H1 (cell line): ENCODE results near the gene TLE1. TPM values are rescaled to one million over a fixed set of nuclear protein-coding genes. Genes with fewer than 3 reads are reported as not detected.

Experiments
- CTCF ChIA-PET: fragments of 300-600 bp; sonication (Branson Sonifier 250); formaldehyde crosslinking; loops from one replicate; lab custom pipeline; 2021; ENCODE audit not compliant: partially characterized antibody; lab: Charles Lee
- POLR2A ChIA-PET: fragments of 300-600 bp; sonication (Branson Sonifier 250); formaldehyde crosslinking; loops from one replicate; lab custom pipeline; 2021; ENCODE audit warnings: inconsistent platforms; ENCODE audit not compliant: partially characterized antibody; lab: Charles Lee
- DNase-seq, 2 experiments: peaks; one replicate each; pipeline versions ENCODE4 v3.0.0 to v3.0.0-alpha.2; 2010 to 2022; ENCODE audit warnings: low spot score in 2 of 2, low read depth in 1 of 2, mixed read lengths in 1 of 2
- FAIRE-seq: peaks from 2 replicates; lab custom pipeline; 2011; peaks lifted over from hg19 to GRCh38; lab: Jason Lieb, UNC
- H2AFZ ChIP-seq: 2 replicates; pipeline ENCODE4 v1.8.1; 2012; ENCODE audit warnings: low read length, inconsistent platforms
- H2AK5ac ChIP-seq: 2 replicates; pipeline ENCODE4 v1.6.1; 2013; ENCODE audit warnings: low read depth, low read length
- H2BK120ac ChIP-seq: replicated peaks from 2 replicates; pipeline ENCODE3; 2013; ENCODE audit warnings: low read depth, low read length, inconsistent platforms
- H2BK12ac ChIP-seq: 2 replicates; pipeline ENCODE4 v1.6.1; 2013; ENCODE audit warnings: low read depth, low read length
- H2BK15ac ChIP-seq: 2 replicates; pipeline ENCODE4 v1.6.1; 2013; ENCODE audit warnings: low read length
- H2BK20ac ChIP-seq: 2 replicates; pipeline ENCODE4 v1.6.1; 2013; ENCODE audit warnings: low read length
- H2BK5ac ChIP-seq: 2 replicates; pipeline ENCODE4 v1.6.1; 2013; ENCODE audit warnings: low read depth, low read length
- H3K14ac ChIP-seq: 2 replicates; pipeline ENCODE4 v1.6.1; 2013; ENCODE audit warnings: inconsistent platforms; ENCODE audit not compliant: insufficient read length
- H3K18ac ChIP-seq: 2 replicates; pipeline ENCODE4 v1.6.1; 2013; ENCODE audit warnings: low read length; ENCODE audit errors: extremely low read depth
- H3K23ac ChIP-seq: 2 replicates; pipeline ENCODE4 v1.6.1; 2013; ENCODE audit warnings: inconsistent platforms; ENCODE audit not compliant: insufficient read length
- H3K23me2 ChIP-seq: 2 replicates; pipeline ENCODE4 v1.6.1; 2013; ENCODE audit warnings: low read depth, low read length
- H3K27ac ChIP-seq: 2 replicates; pipeline ENCODE4 v1.6.1; 2011; ENCODE audit warnings: low read depth, low read length, inconsistent platforms
- H3K27me3 ChIP-seq, 4 experiments: replicated peaks in 1 of 4; 1 replicate in 1 of 4; 2 replicates in 3 of 4; pipeline versions ENCODE4 v1.6.1 to v1.8.1; 2011 to 2013; ENCODE audit warnings: low read length in 3 of 4, mild to moderate bottlenecking in 3 of 4, inconsistent platforms in 2 of 4, mixed read lengths in 2 of 4, moderate library complexity in 1 of 4; ENCODE audit not compliant: control insufficient read depth in 3 of 4, insufficient read depth in 3 of 4; ENCODE audit errors: extremely low read depth in 1 of 4
- H3K36me3 ChIP-seq, 4 experiments: 2 replicates each; pipeline versions ENCODE4 v1.6.1 to v1.8.1; 2011 to 2013; ENCODE audit warnings: mild to moderate bottlenecking in 4 of 4, low read length in 3 of 4, moderate library complexity in 2 of 4, control low read depth in 1 of 4, inconsistent platforms in 1 of 4; ENCODE audit not compliant: insufficient read depth in 4 of 4, control insufficient read depth in 2 of 4
- H3K4ac ChIP-seq: replicated peaks from 2 replicates; pipeline ENCODE3; 2013; ENCODE audit warnings: low read length, low read depth, mixed read lengths, inconsistent platforms; ENCODE audit not compliant: insufficient read length
- H3K4me1 ChIP-seq, 4 experiments: replicated peaks in 1 of 4; 1 replicate in 1 of 4; 2 replicates in 3 of 4; pipeline versions ENCODE4 v1.6.1 to v1.8.1; 2011 to 2013; ENCODE audit warnings: low read length in 3 of 4, inconsistent platforms in 2 of 4, mixed read lengths in 1 of 4; ENCODE audit not compliant: insufficient read depth in 4 of 4, control insufficient read depth in 3 of 4
- H3K4me2 ChIP-seq, 2 experiments: 2 replicates each; pipeline versions ENCODE4 v1.6.1 to v1.8.1; 2011 to 2013; ENCODE audit warnings: low read depth in 2 of 2, low read length in 2 of 2, control low read depth in 1 of 2, inconsistent platforms in 1 of 2, mild to moderate bottlenecking in 1 of 2; ENCODE audit not compliant: insufficient read depth in 1 of 2
- H3K4me3 ChIP-seq, 4 experiments: fragments of 200-600, 300-600 bp in 1 of 4; sonication (generic), shearing (Covaris generic), sonication (Bioruptor Twin) in 1 of 4; 2 replicates each; pipeline versions ENCODE4 v1.5.1 to v1.8.1; 2011 to 2016; ENCODE audit warnings: low read length in 4 of 4, low read depth in 3 of 4, control low read depth in 2 of 4, inconsistent platforms in 2 of 4, mild to moderate bottlenecking in 2 of 4, mixed read lengths in 1 of 4, moderate library complexity in 1 of 4; ENCODE audit not compliant: insufficient read depth in 2 of 4; ENCODE audit errors: extremely low read depth in 1 of 4
- H3K56ac ChIP-seq: replicated peaks from 2 replicates; pipeline ENCODE3; 2013; ENCODE audit warnings: low read depth, mild to moderate bottlenecking, mixed read lengths, low read length, inconsistent platforms; ENCODE audit not compliant: insufficient read length
- H3K79me1 ChIP-seq: 2 replicates; pipeline ENCODE4 v1.6.1; 2013; ENCODE audit warnings: low read depth, low read length, control low read depth
- H3K79me2 ChIP-seq, 2 experiments: 2 replicates each; pipeline versions ENCODE4 v1.6.1 to v1.8.1; 2012 to 2013; ENCODE audit warnings: low read length in 2 of 2, mild to moderate bottlenecking in 2 of 2, inconsistent platforms in 1 of 2; ENCODE audit not compliant: insufficient read depth in 2 of 2, control insufficient read depth in 1 of 2
- H3K9ac ChIP-seq, 4 experiments: replicated peaks in 1 of 4; 1 replicate in 1 of 4; 2 replicates in 3 of 4; pipeline versions ENCODE4 v1.6.1 to v1.8.1; 2011 to 2013; ENCODE audit warnings: low read depth in 3 of 4, low read length in 3 of 4, control low read depth in 2 of 4, mild to moderate bottlenecking in 2 of 4, moderate library complexity in 2 of 4, inconsistent platforms in 1 of 4; ENCODE audit errors: extremely low read depth in 1 of 4
- H3K9me3 ChIP-seq, 2 experiments: 2 replicates each; pipeline versions ENCODE4 v1.6.1 to v1.8.1; 2012 to 2013; ENCODE audit warnings: mild to moderate bottlenecking in 2 of 2, moderate library complexity in 2 of 2, control low read depth in 1 of 2, inconsistent platforms in 1 of 2, low read depth in 1 of 2, low read length in 1 of 2, mixed read lengths in 1 of 2; ENCODE audit not compliant: insufficient read depth in 2 of 2
- H4K20me1 ChIP-seq, 2 experiments: replicated peaks in 1 of 2; 2 replicates each; pipeline versions ENCODE3 to v1.8.1; 2011 to 2013; ENCODE audit warnings: inconsistent platforms in 2 of 2, low read length in 2 of 2, mild to moderate bottlenecking in 1 of 2; ENCODE audit not compliant: insufficient read depth in 2 of 2, control insufficient read depth in 1 of 2
- H4K5ac ChIP-seq: 2 replicates; pipeline ENCODE4 v1.6.1; 2013; ENCODE audit warnings: low read length, low read depth, mixed read lengths, inconsistent platforms; ENCODE audit not compliant: insufficient read length
- H4K8ac ChIP-seq: 2 replicates; pipeline ENCODE4 v1.8.0; 2013; ENCODE audit warnings: mild to moderate bottlenecking, moderate library complexity, low read length, inconsistent platforms; ENCODE audit not compliant: insufficient read depth; ENCODE audit errors: extremely low read depth
- H4K91ac ChIP-seq: replicated peaks from 2 replicates; pipeline ENCODE3; 2013; ENCODE audit warnings: low read length, mixed read lengths, inconsistent platforms; ENCODE audit not compliant: insufficient read length
- BACH1 ChIP-seq: IDR thresholded peaks from 2 replicates; pipeline ENCODE4 v1.6.1; 2012; ENCODE audit warnings: low read length, improper control_type of control experiment
- EZH2 ChIP-seq: fragments of 200-600 bp; sonication (generic); IDR thresholded peaks from 2 replicates; pipeline ENCODE4 v1.7.1; 2012; ENCODE audit warnings: low read depth, mild to moderate bottlenecking, moderate library complexity, low read length, inconsistent platforms; ENCODE audit not compliant: severe bottlenecking
- FOSL1 ChIP-seq: IDR thresholded peaks from 2 replicates; pipeline ENCODE4 v1.6.1; 2011; ENCODE audit warnings: mild to moderate bottlenecking, low read depth, low read length, moderate library complexity; ENCODE audit not compliant: insufficient read depth
- WGBS, 2 experiments: shearing (Covaris generic) in 1 of 2; methylation state at CpG; one replicate each; pipeline versions ENCODE4 v1.1.6 to v1.1.7; 2013 to 2015; ENCODE audit warnings: low lambda C conversion rate in 2 of 2, mixed read lengths in 2 of 2, inconsistent platforms in 1 of 2, low coverage in 1 of 2, missing lambda C conversion rate in 1 of 2; ENCODE audit not compliant: insufficient replicate concordance in 2 of 2, insufficient coverage in 1 of 2, insufficient read length in 1 of 2; ENCODE audit errors: extremely low coverage in 1 of 2, missing lambda C conversion rate in 1 of 2; 5-methylcytosine and 5-hydroxymethylcytosine counted together
- polyA plus RNA-seq, 7 experiments: library from polyadenylated mRNA; depleted of rRNA in 3 of 7; stranded (reverse) in 5 of 7; unstranded in 2 of 7; fragments of >200 nt in 5 of 7; fragments of 200-250 nt in 2 of 7; gene quantifications; 1 replicate in 5 of 7; 2 replicates in 1 of 7; 4 replicates in 1 of 7; pipeline versions ENCODE4 v1.2.1 to v1.2.3, GENCODE V29; 2011 to 2013; ENCODE audit warnings: missing spikeins in 2 of 7, mixed read lengths in 2 of 7
- total RNA-seq: library from RNA; stranded (reverse); fragmentation: NEBNext Ultra II Directional; extraction: Animal tissue kit (Norgen Biotek cat#: 25700); gene quantifications from 2 replicates; pipeline ENCODE4 v1.2.1, GENCODE V29; 2021

Gene TLE1
- total and polyA plus RNA-seq, 2 of the 8 experiments (the other 6 are each of a cell fraction or from before 2014, with no cell fraction given) = 81.8 to 91.6 TPM

DNA sequence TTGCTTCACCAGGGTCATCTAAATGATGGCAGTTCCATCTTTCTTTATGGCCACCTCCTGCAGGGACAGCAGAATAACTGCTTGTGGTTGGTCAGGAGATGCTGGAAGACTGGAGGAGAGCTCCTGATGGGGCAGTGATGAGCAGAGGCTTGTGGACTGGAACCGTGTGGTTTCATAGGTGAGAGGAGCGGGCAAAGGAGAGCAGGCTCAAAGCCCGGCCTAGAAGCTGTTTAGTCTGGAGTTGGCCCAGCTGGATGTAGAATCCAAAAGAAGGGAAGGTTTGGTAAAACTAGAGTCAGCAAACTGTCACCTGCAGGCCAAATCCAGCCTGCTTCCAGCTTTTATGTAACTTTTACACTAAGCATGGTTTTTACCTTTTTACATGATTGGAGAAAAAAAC, 32.9 kb upstream of the TLE1 start:
- no peak overlapping the region for H3K23ac ChIP-seq
- H3K4me1 ChIP-seq = peaks cover 5 to 14% (median 8%) of the 10 kb centered on the region in 4 experiments; a peak in 5 of 7 replicates
- H4K20me1 ChIP-seq = no peaks in the 10 kb centered on the region
- H3K4ac ChIP-seq = no peak overlapping the region
- 88% methylated on average over 3 of the region's 3 CpGs; no CpG with 5 or more reads in 1 of the 2 experiments for WGBS, 2 experiments
- no peaks in the 10 kb centered on the region for H3K27me3 ChIP-seq
- no peak overlapping the region for H3K27ac ChIP-seq
- H3K56ac ChIP-seq = no peak overlapping the region
- H3K79me1 ChIP-seq = no peaks in the 10 kb centered on the region
- no peaks in the 10 kb centered on the region for H3K9me3 ChIP-seq
- ChIA-PET CTCF (interaction anchor here (0.6 to 0.8 kb wide), 4 partner anchors 13 to 182 kb away, joined by 3 read pairs; no protein-coding TSS in a partner anchor), POLR2A (no interaction called here)
- no peak overlapping the region for H4K91ac ChIP-seq
- H2BK12ac ChIP-seq = no peak overlapping the region
- H3K36me3 ChIP-seq = no peaks in the 10 kb centered on the region
- H2AFZ ChIP-seq = no peak overlapping the region
- H3K18ac ChIP-seq = no peak overlapping the region
- H3K9ac ChIP-seq = no peak overlapping the region
- no peak overlapping the region for H4K8ac ChIP-seq
- no peak overlapping the region for H2AK5ac ChIP-seq
- H3K79me2 ChIP-seq = no peaks in the 10 kb centered on the region
- DNase-seq (no peak), FAIRE-seq (no peak)
- no peak overlapping the region for H2BK5ac ChIP-seq
- H3K4me2 ChIP-seq = no peak overlapping the region
- peak overlapping the region; percentile 10 for H2BK120ac ChIP-seq
- H3K14ac ChIP-seq = no peak overlapping the region
- no peak overlapping the region for H3K4me3 ChIP-seq
- no peak for TF ChIP-seq FOSL1
- no peak for TF ChIP-seq BACH1
- TF ChIP-seq EZH2 = no peak
- no peak overlapping the region for H4K5ac ChIP-seq
- no peaks in the 10 kb centered on the region for H3K23me2 ChIP-seq
- H2BK20ac ChIP-seq = no peak overlapping the region
- no peak overlapping the region for H2BK15ac ChIP-seq
